Panc1 (cell line): Measurements from ENCODE around the gene TTC23. TPM values are rescaled to one million over a fixed set of nuclear protein-coding genes. Genes with fewer than 3 reads are reported as not detected.

Source experiments
- ATAC-seq: fragments of 200-7000 bp; cut with Tn5 transposase; 2 replicates; pipeline ENCODE4 v1.9.1; 2020; ENCODE audit warnings: mild to moderate bottlenecking, moderate library complexity
- BruUV-seq: library from RNA; stranded (reverse); fragments of 400-500 nt; replicated peaks from 2 replicates; lab custom pipeline; 2021; lab: Mats Ljungman, UMichigan
- CTCF ChIA-PET: fragments of 300-600 bp; sonication (Branson Sonifier 250); formaldehyde crosslinking; loops from one replicate; lab custom pipeline; 2022; ENCODE audit warnings: antibody characterized with exemption; lab: Charles Lee
- POLR2A ChIA-PET: fragments of 300-600 bp; sonication (Branson Sonifier 250); formaldehyde crosslinking; loops from one replicate; lab custom pipeline; 2022; ENCODE audit warnings: antibody characterized with exemption; lab: Charles Lee
- DNase-seq: peaks from one replicate; pipeline ENCODE4 v3.0.0-alpha.2; 2010; ENCODE audit warnings: low read depth, low spot score
- H3K27ac ChIP-seq: 2 replicates; pipeline ENCODE4 v1.5.1; 2011; ENCODE audit warnings: mild to moderate bottlenecking, low read length, inconsistent platforms
- H3K27me3 ChIP-seq: fragments of 200-500 bp; sonication (Bioruptor generic); 2 replicates; pipeline ENCODE4 v1.6.0; 2014; ENCODE audit warnings: low read length, inconsistent platforms; ENCODE audit not compliant: control insufficient read depth, insufficient read depth
- H3K36me3 ChIP-seq: fragments of 200-500 bp; sonication (Bioruptor generic); 2 replicates; pipeline ENCODE4 v1.5.1; 2014; ENCODE audit warnings: inconsistent platforms, mild to moderate bottlenecking, low read length, moderate library complexity; ENCODE audit not compliant: control insufficient read depth, insufficient read depth
- H3K4me1 ChIP-seq: 2 replicates; pipeline ENCODE4 v1.5.1; 2011; ENCODE audit warnings: inconsistent platforms, mild to moderate bottlenecking, low read length, moderate library complexity; ENCODE audit not compliant: control insufficient read depth, insufficient read depth
- H3K4me3 ChIP-seq, 2 experiments: 2 replicates each; pipeline ENCODE4 v1.5.1; 2011 to 2012; ENCODE audit warnings: low read depth in 2 of 2, low read length in 2 of 2, mild to moderate bottlenecking in 2 of 2, inconsistent platforms in 1 of 2, moderate library complexity in 1 of 2
- H3K9me3 ChIP-seq: fragments of 200-500 bp; sonication (Bioruptor generic); 2 replicates; pipeline ENCODE4 v1.5.1; 2014; ENCODE audit warnings: low read depth, mild to moderate bottlenecking, inconsistent platforms, low read length, moderate library complexity; ENCODE audit not compliant: control insufficient read depth, insufficient read depth
- POLR2AphosphoS5 ChIP-seq: IDR thresholded peaks from 2 replicates; pipeline ENCODE4 v1.6.1; 2012; ENCODE audit warnings: mild to moderate bottlenecking, low read depth, low read length, moderate library complexity
- SIN3A ChIP-seq: IDR thresholded peaks from 2 replicates; pipeline ENCODE4 v1.6.1; 2012; ENCODE audit warnings: low read depth, mild to moderate bottlenecking, low read length, moderate library complexity, borderline replicate concordance; ENCODE audit not compliant: insufficient read depth
- TCF7L2 ChIP-seq: IDR thresholded peaks from 2 replicates; pipeline ENCODE4 v1.6.1; 2011; ENCODE audit warnings: mild to moderate bottlenecking, low read depth, low read length, inconsistent platforms
- in situ Hi-C: cut with HindIII; loops from 2 replicates; pipeline ENCODE4 v1.10.0; 2016; ENCODE audit warnings: low sequenced_read_pairs, low pct_unique_long_range_greater_than_20kb
- intact Hi-C: fragments of 100-400 bp; cut with micrococcal nuclease; formaldehyde crosslinking; loops from one replicate; pipeline ENCODE4 v1.10.0; 2022; ENCODE audit not compliant: unreplicated experiment
- total RNA-seq: library from RNA; stranded (reverse); gene quantifications from one replicate; pipeline ENCODE4 v1.2.1, GENCODE V29; 2021; ENCODE audit not compliant: unreplicated experiment
- TF ChIP-seq, protein P1 (sequence below): fragments of 450-650 bp; IDR thresholded peaks from 2 replicates; pipeline ENCODE4 v1.5.1; 2017; ENCODE audit warnings: mild to moderate bottlenecking
- TF ChIP-seq, protein P2 (sequence below), 2 experiments: IDR thresholded peaks; 2 replicates each; pipeline ENCODE4 v1.6.1; 2011 to 2012; ENCODE audit warnings: low read depth in 2 of 2, control low read depth in 1 of 2, low read length in 1 of 2, mild to moderate bottlenecking in 1 of 2, moderate library complexity in 1 of 2; ENCODE audit not compliant: insufficient read depth in 1 of 2

The TTC23 gene
- total RNA-seq, 1 experiment from 2014 or later, result 21.7 TPM

GRCh38 chr15:99137111-99137546 is 112.3 kb downstream of the TTC23 start:
- H3K9me3 ChIP-seq, result no peaks in the 10 kb centered on the region
- H3K4me1 ChIP-seq, result no peaks in the 10 kb centered on the region; the same call in 1 of the 2 replicates
- TF ChIP-seq, protein P1, sequence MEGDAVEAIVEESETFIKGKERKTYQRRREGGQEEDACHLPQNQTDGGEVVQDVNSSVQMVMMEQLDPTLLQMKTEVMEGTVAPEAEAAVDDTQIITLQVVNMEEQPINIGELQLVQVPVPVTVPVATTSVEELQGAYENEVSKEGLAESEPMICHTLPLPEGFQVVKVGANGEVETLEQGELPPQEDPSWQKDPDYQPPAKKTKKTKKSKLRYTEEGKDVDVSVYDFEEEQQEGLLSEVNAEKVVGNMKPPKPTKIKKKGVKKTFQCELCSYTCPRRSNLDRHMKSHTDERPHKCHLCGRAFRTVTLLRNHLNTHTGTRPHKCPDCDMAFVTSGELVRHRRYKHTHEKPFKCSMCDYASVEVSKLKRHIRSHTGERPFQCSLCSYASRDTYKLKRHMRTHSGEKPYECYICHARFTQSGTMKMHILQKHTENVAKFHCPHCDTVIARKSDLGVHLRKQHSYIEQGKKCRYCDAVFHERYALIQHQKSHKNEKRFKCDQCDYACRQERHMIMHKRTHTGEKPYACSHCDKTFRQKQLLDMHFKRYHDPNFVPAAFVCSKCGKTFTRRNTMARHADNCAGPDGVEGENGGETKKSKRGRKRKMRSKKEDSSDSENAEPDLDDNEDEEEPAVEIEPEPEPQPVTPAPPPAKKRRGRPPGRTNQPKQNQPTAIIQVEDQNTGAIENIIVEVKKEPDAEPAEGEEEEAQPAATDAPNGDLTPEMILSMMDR, result no peak
- TF ChIP-seq, protein P2, sequence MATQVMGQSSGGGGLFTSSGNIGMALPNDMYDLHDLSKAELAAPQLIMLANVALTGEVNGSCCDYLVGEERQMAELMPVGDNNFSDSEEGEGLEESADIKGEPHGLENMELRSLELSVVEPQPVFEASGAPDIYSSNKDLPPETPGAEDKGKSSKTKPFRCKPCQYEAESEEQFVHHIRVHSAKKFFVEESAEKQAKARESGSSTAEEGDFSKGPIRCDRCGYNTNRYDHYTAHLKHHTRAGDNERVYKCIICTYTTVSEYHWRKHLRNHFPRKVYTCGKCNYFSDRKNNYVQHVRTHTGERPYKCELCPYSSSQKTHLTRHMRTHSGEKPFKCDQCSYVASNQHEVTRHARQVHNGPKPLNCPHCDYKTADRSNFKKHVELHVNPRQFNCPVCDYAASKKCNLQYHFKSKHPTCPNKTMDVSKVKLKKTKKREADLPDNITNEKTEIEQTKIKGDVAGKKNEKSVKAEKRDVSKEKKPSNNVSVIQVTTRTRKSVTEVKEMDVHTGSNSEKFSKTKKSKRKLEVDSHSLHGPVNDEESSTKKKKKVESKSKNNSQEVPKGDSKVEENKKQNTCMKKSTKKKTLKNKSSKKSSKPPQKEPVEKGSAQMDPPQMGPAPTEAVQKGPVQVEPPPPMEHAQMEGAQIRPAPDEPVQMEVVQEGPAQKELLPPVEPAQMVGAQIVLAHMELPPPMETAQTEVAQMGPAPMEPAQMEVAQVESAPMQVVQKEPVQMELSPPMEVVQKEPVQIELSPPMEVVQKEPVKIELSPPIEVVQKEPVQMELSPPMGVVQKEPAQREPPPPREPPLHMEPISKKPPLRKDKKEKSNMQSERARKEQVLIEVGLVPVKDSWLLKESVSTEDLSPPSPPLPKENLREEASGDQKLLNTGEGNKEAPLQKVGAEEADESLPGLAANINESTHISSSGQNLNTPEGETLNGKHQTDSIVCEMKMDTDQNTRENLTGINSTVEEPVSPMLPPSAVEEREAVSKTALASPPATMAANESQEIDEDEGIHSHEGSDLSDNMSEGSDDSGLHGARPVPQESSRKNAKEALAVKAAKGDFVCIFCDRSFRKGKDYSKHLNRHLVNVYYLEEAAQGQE (IDR thresholded peaks at IDR 0.05; ENCODE audit: insufficient read depth in 1 of 2, low read depth in 2 of 2, low read length in 1 of 2), result no peak
- TF ChIP-seq SIN3A, result no peak
- H3K36me3 ChIP-seq, result no peaks in the 10 kb centered on the region; the same call in 1 of the 2 replicates
- no peak for ATAC-seq
- no TSS peak for BruUV-seq
- POLR2A ChIA-PET, result no interaction called here
- no peak overlapping the region for H3K27ac ChIP-seq
- H3K4me3 ChIP-seq, result no peak overlapping the region
- in situ Hi-C loops, result no loop called here
- no peaks in the 10 kb centered on the region for H3K27me3 ChIP-seq
- CTCF ChIA-PET, result no interaction called here
- DNase-seq, result no peak
- intact Hi-C loops, result no loop called here

- intact Hi-C loops, result no loop called here
- Histone ChIP-seq H3K27ac (no peak overlapping the region), H3K4me3 (no peak overlapping the region), H3K27me3 (no peaks in the 10 kb centered on the region), H3K4me1 (no peaks in the 10 kb centered on the region; the same call in 1 of the 2 replicates), H3K9me3 (no peaks in the 10 kb centered on the region), H3K36me3 (no peaks in the 10 kb centered on the region; the same call in 1 of the 2 replicates)
- no peak for ATAC-seq
- in situ Hi-C loops, result no loop called here
- ChIA-PET POLR2A (no interaction called here), CTCF (interaction anchor here (1.0 kb wide), 1 partner anchor 34 kb away, joined by 3 read pairs; no protein-coding TSS in a partner anchor)
- TF ChIP-seq TCF7L2 (no peak), POLR2AphosphoS5 (no peak), SIN3A (no peak)
- TF ChIP-seq, protein P1, result no peak
- TF ChIP-seq, protein P2 (IDR thresholded peaks at IDR 0.05; ENCODE audit: insufficient read depth in 1 of 2, low read depth in 2 of 2, low read length in 1 of 2), result no peak
- peak; percentile 25 for DNase-seq
- no TSS peak for BruUV-seq
Observed at GRCh38 chr15:99135194-99135593, 114.2 kb downstream of the TTC23 start.
